Activated naive CD8-positive, alpha-beta T cell treated with anti-CD3 and anti-CD28 coated beads, Interleukin-2, amount 50 U/mL, for 24 hours (primary cell): ENCODE results near the gene GATC.

Experiments used
- ATAC-seq: fragments of 150-1000 bp; cut with Tn5 transposase; one replicate; pipeline ENCODE4 v1.10.0; 2021
- DNase-seq: peaks from one replicate; pipeline ENCODE4 v3.0.0; 2021
- H3K27ac Mint-ChIP-seq: one replicate; pipeline ENCODE4 v1.8.0; 2021; ENCODE audit warnings: mild to moderate bottlenecking, mixed read lengths
- H3K27me3 Mint-ChIP-seq: one replicate; pipeline ENCODE4 v1.8.0; 2021; ENCODE audit warnings: mixed read lengths
- H3K36me3 Mint-ChIP-seq: one replicate; pipeline ENCODE4 v1.8.0; 2021; ENCODE audit warnings: low read depth, mixed read lengths
- H3K4me1 Mint-ChIP-seq: one replicate; pipeline ENCODE4 v1.8.0; 2021; ENCODE audit warnings: mixed read lengths
- H3K4me3 Mint-ChIP-seq: one replicate; pipeline ENCODE4 v1.8.0; 2021; ENCODE audit warnings: mild to moderate bottlenecking, moderate library complexity, mixed read lengths
- H3K9me3 Mint-ChIP-seq: one replicate; pipeline ENCODE4 v1.8.0; 2021; ENCODE audit warnings: mixed read lengths

Gene GATC, protein sequence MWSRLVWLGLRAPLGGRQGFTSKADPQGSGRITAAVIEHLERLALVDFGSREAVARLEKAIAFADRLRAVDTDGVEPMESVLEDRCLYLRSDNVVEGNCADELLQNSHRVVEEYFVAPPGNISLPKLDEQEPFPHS

GRCh38 chr12:120445911-120446843 is at the start of gene GATC, which contains the start of gene TRIAP1:
GATC (plus strand) TSS chr12:120446444; CDS start chr12:120446481, 37 bp downstream.
TRIAP1 (minus strand) TSS chr12:120446384; CDS start chr12:120446372, 12 bp downstream.
- Mint-ChIP-seq H3K9me3 (no peaks in the 10 kb centered on the region), H3K4me1 (peaks cover 47% of the 10 kb centered on the region), H3K36me3 (peaks cover 36% of the 10 kb centered on the region), H3K27ac (peak within 1 kb of the TSS; percentile 100), H3K27me3 (peaks cover 2% of the 10 kb centered on the region), H3K4me3 (peak within 1 kb of the TSS; percentile 99)
- ATAC-seq (peak; percentile 97), DNase-seq (peak; percentile 95)

GRCh38 chr12:120397824-120398540 is 48.3 kb upstream of the GATC start:
- Mint-ChIP-seq H3K36me3 (no peaks in the 10 kb centered on the region), H3K27ac (no peak overlapping the region), H3K4me1 (peaks cover 9% of the 10 kb centered on the region), H3K4me3 (no peak overlapping the region), H3K9me3 (no peaks in the 10 kb centered on the region), H3K27me3 (peaks cover 28% of the 10 kb centered on the region)
- DNase-seq (no peak), ATAC-seq (no peak)

DNA sequence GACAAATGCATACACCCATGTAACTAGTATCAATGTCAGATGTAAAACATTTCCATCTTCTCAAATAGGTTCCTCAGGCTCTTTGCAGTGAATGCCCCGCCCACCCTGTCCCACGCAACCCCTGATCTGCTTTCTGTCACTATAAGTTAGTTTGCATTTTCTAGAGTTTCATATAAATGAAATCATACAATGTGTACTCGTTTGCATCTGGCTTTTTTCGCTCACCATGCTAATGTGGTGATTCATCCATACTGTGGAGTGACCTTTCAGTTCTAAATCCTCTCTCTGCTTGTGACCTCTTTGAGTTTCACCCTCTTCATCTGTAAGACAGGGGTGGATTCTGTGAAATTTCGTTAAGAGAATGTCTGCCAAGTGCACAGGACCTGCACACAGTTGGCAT is 46.7 kb upstream of the GATC start:
- Mint-ChIP-seq H3K9me3 (no peaks in the 10 kb centered on the region), H3K27ac (no peak overlapping the region), H3K4me3 (no peak overlapping the region), H3K4me1 (peaks cover 9% of the 10 kb centered on the region), H3K36me3 (no peaks in the 10 kb centered on the region), H3K27me3 (peaks cover 25% of the 10 kb centered on the region)
- peak; percentile 7 for DNase-seq
- ATAC-seq = peak; percentile 88

DNA sequence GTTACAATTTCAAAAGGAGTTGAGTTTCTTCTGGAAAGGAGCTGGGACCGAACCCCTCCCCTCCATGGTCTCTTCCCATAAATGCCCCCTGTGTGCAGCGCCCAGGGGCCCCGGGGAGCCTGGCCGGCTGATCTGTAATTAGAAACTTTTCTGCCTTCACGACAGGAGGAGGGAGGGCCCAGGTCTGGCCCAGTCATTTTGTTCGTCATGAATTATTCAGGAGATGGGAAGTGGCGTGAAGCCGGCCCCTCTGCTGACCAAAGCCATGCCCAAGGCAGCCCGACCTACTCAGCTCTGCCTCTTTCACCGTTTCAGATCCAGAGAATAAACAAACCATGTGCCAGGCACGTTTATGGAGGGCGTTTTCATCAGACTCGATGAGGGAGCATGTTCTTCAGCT is 44.0 kb upstream of the GATC start:
- Mint-ChIP-seq H3K27me3 (peaks cover 14% of the 10 kb centered on the region), H3K27ac (no peak overlapping the region), H3K4me1 (peaks cover 9% of the 10 kb centered on the region), H3K9me3 (no peaks in the 10 kb centered on the region), H3K36me3 (no peaks in the 10 kb centered on the region), H3K4me3 (no peak overlapping the region)
- DNase-seq (no peak), ATAC-seq (no peak)

DNA sequence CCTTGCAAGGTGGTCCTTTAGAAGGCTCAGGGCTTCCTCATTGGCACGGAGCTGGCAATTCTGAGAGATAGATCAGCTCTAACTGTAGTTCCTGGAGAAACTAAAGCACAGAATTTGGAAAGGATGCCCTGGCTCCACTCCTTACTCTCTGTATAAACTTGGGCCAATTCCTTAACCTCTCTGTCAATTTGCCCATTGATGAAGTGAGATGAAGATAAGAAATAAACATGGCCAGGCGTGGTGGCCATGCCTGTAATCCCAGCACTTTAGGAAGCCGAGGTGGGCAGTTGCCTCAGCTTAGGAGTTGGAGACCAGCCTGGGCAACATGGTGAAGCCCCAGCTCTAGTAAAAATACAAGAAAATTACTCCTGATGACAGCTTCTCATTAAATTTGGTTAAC is 42.4 kb upstream of the GATC start:
- no peak overlapping the region for H3K27ac Mint-ChIP-seq
- DNase-seq = no peak
- H3K9me3 Mint-ChIP-seq = no peaks in the 10 kb centered on the region
- H3K4me3 Mint-ChIP-seq = no peak overlapping the region
- peaks cover 9% of the 10 kb centered on the region for H3K27me3 Mint-ChIP-seq
- no peaks in the 10 kb centered on the region for H3K36me3 Mint-ChIP-seq
- no peak for ATAC-seq
- H3K4me1 Mint-ChIP-seq = peaks cover 9% of the 10 kb centered on the region

DNA sequence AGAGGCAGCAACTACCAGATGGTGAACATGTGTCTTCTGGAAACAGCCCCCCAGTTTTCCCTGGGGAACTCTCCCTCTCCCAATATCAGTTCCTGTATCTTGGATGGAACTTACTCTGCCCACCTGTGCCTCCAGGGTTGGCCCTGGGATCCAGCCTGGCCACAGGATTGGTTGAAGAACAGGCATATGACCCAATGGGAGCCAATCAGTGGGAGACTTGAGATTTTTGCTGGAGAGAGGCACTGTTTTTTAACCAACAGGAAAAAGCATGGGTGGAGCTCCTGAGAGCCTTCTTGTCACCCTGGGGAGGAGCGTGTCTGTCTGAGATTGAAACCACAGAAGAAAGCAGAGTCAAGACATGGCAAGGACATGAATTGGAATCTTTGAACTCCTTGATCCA is 42.0 kb upstream of the GATC start:
- DNase-seq = no peak
- ATAC-seq = no peak
- Mint-ChIP-seq H3K4me3 (no peak overlapping the region), H3K27ac (no peak overlapping the region), H3K4me1 (peaks cover 6% of the 10 kb centered on the region), H3K36me3 (no peaks in the 10 kb centered on the region), H3K9me3 (no peaks in the 10 kb centered on the region), H3K27me3 (peaks cover 9% of the 10 kb centered on the region)

- no peaks in the 10 kb centered on the region for H3K9me3 Mint-ChIP-seq
- no peaks in the 10 kb centered on the region for H3K4me1 Mint-ChIP-seq
- no peak overlapping the region for H3K4me3 Mint-ChIP-seq
- no peak for ATAC-seq
- no peak for DNase-seq
- peaks cover 5% of the 10 kb centered on the region for H3K27me3 Mint-ChIP-seq
- H3K27ac Mint-ChIP-seq = no peak overlapping the region
- no peaks in the 10 kb centered on the region for H3K36me3 Mint-ChIP-seq
Observed at GRCh38 chr12:120406069-120406468, 40.2 kb upstream of the GATC start.

DNA sequence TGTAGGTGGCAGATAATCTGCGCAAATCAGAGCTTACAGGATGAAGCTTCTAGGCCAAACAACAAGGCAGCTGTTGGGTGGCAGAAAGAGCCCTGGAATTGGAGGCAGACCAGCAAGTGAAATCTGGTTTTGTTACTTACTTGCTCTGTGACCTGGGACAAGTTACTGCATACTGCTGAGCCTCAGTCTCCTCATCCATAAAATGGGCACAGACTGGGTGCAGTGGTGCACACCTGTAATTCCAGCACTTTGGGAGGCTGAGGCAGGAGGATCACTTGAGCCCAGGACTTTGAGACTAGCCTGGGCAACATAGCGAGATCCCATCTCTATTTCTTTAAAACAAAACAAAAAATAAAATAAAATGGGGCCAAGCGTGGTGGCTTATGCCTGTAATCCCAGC is 39.7 kb upstream of the GATC start:
- Mint-ChIP-seq H3K9me3 (no peaks in the 10 kb centered on the region), H3K4me1 (no peaks in the 10 kb centered on the region), H3K27ac (no peak overlapping the region), H3K27me3 (peaks cover 5% of the 10 kb centered on the region), H3K4me3 (no peak overlapping the region), H3K36me3 (no peaks in the 10 kb centered on the region)
- DNase-seq = no peak
- ATAC-seq = no peak

DNA sequence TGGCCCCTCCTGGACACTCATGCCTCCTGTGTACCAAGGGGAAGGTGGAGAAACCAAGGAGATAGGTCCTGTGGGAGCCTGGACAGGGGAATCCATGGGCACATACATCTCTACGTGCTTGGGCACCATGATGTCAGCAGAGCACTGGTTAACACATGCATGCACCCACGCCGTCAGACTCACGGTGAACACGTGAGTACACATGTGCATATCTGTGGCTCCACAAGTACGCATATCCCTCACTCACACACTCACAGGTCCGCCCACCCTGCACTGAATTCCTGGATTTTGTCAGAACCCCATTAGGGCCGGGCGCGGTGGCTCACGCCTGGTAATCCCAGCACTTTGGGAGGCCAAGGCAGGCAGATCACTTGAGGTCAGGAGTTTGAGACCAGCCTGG is 37.5 kb upstream of the GATC start:
- Mint-ChIP-seq H3K4me3 (no peak overlapping the region), H3K4me1 (no peaks in the 10 kb centered on the region), H3K27me3 (no peaks in the 10 kb centered on the region), H3K27ac (no peak overlapping the region), H3K36me3 (no peaks in the 10 kb centered on the region), H3K9me3 (no peaks in the 10 kb centered on the region)
- ATAC-seq (no peak), DNase-seq (no peak)

- Mint-ChIP-seq H3K36me3 (no peaks in the 10 kb centered on the region), H3K9me3 (no peaks in the 10 kb centered on the region), H3K4me1 (no peaks in the 10 kb centered on the region), H3K4me3 (no peak overlapping the region), H3K27me3 (no peaks in the 10 kb centered on the region), H3K27ac (no peak overlapping the region)
- ATAC-seq (no peak), DNase-seq (no peak)
Observed at GRCh38 chr12:120412421-120412820, 33.8 kb upstream of the GATC start.

DNA sequence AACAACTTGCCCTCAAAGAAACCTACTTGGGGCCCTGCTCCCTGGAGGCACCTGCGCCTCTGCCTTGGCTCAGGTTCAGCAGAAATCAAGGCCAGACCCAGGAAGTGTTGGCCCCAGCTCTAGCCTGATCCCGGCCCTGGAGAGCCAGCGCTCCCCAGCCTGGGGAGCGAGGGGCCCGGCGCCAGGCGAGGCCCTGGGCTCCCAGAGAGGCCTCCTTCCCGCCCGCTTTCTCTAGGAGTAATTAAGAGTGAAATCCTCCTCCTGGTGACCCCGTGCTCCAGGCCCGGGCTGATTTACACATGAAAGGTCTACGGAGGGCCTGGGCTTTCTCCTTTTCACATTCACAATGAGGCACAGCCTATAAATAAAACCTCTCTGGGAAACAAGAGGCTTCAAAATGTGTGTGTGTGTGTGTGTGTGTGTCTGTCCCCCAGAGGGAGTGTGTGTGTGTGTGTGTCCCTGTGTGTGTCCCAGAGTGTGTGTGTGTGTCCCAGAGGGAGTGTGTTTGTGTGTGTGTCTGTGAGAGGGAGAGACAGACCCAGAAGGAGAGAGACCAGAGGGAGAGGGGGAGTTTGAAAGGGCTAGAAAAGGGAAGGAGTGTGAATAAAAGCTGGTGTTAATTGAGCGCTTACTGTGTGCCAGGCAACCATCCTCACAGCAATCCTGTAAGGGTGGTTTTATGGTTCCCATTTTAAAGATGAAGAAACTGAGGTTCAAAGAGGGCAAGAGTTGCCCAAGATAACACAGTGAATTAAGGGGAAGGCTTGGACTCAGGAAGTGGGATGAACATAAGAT is 32.1 kb upstream of the GATC start:
- ATAC-seq = no peak
- no peak overlapping the region for H3K4me3 Mint-ChIP-seq
- no peak overlapping the region for H3K27ac Mint-ChIP-seq
- no peak for DNase-seq
- H3K36me3 Mint-ChIP-seq = no peaks in the 10 kb centered on the region
- no peaks in the 10 kb centered on the region for H3K4me1 Mint-ChIP-seq
- H3K27me3 Mint-ChIP-seq = no peaks in the 10 kb centered on the region
- no peaks in the 10 kb centered on the region for H3K9me3 Mint-ChIP-seq

- ATAC-seq = no peak
- H3K27ac Mint-ChIP-seq = no peak overlapping the region
- DNase-seq = no peak
- no peaks in the 10 kb centered on the region for H3K4me1 Mint-ChIP-seq
- H3K4me3 Mint-ChIP-seq = no peak overlapping the region
- H3K9me3 Mint-ChIP-seq = no peaks in the 10 kb centered on the region
- no peaks in the 10 kb centered on the region for H3K27me3 Mint-ChIP-seq
- H3K36me3 Mint-ChIP-seq = no peaks in the 10 kb centered on the region
Observed at GRCh38 chr12:120416490-120417216, 29.6 kb upstream of the GATC start.

GRCh38 chr12:120417917-120418580 is 28.2 kb upstream of the GATC start:
- ATAC-seq (no peak), DNase-seq (no peak)
- no peaks in the 10 kb centered on the region for H3K27me3 Mint-ChIP-seq
- H3K4me1 Mint-ChIP-seq = no peaks in the 10 kb centered on the region
- H3K36me3 Mint-ChIP-seq = no peaks in the 10 kb centered on the region
- no peaks in the 10 kb centered on the region for H3K9me3 Mint-ChIP-seq
- H3K27ac Mint-ChIP-seq = no peak overlapping the region
- H3K4me3 Mint-ChIP-seq = no peak overlapping the region
